ENCODE results near the gene TRAPPC2. TPM values are rescaled to one million over a fixed set of nuclear protein-coding genes. Genes with fewer than 3 reads are reported as not detected.

Gene TRAPPC2
- 10.2 and 10.5 TPM in 2 replicates for total RNA-seq

GRCh38 chrX:13734278-13735172 is at the start of gene TRAPPC2, which contains the start of gene OFD1:
TSS of gene TRAPPC2 (minus strand) at chrX:13734620. CDS start at chrX:13719963, 14,657 bp downstream.
TSS of gene OFD1 (plus strand) at chrX:13734748. CDS start at chrX:13735072, 324 bp downstream.

GRCh38 chrX:13688958-13689740 is 45.3 kb downstream of the TRAPPC2 start, which contains the start of gene RAB9A:
TSS of gene RAB9A (plus strand) at chrX:13689128. CDS start at chrX:13708747, 19,619 bp downstream.

Other genes starting within 250 kb of the TRAPPC2 start
- gene EGFL6, start 165.0 kb downstream of the TRAPPC2 start, total RNA-seq: not detected in 2 replicates
- gene TCEANC, start 81.5 kb downstream of the TRAPPC2 start, total RNA-seq: 2.6 and 3.1 TPM in 2 replicates
- gene RAB9A, start 45.5 kb downstream of the TRAPPC2 start, total RNA-seq: 14.6 and 22.7 TPM in 2 replicates
- gene OFD1, start 128 bp upstream of the TRAPPC2 start, total RNA-seq: 2.9 and 5.5 TPM in 2 replicates
- gene GPM6B, start 82.5 kb upstream of the TRAPPC2 start, total RNA-seq: 15.3 and 38.2 TPM in 2 replicates